GM23338 (cell line): ENCODE measurements around the gene MLST8. TPM values are rescaled to one million over a fixed set of nuclear protein-coding genes. Genes with fewer than 3 reads are reported as not detected.

Source experiments
- ATAC-seq: fragments of 200-7000 bp; cut with Tn5 transposase; 3 replicates; pipeline ENCODE4 v1.9.1; 2020
- DNase-seq: peaks from one replicate; pipeline ENCODE4 v3.0.0-alpha.2; 2015; ENCODE audit warnings: low spot score
- H2AFZ ChIP-seq: fragments of 200-600 bp; sonication (generic); 2 replicates; pipeline ENCODE4 v1.8.0; 2016; ENCODE audit warnings: antibody characterized with exemption, mild to moderate bottlenecking, moderate library complexity
- H3F3A ChIP-seq: fragments of 200-600 bp; sonication (generic); replicated peaks from 2 replicates; pipeline ENCODE4 v1.8.0; 2017; ENCODE audit warnings: antibody characterized with exemption, mixed run types, low read depth
- H3K27ac ChIP-seq: fragments of 200-600 bp; sonication (generic); 2 replicates; pipeline ENCODE4 v1.6.1; 2016; ENCODE audit warnings: low read depth
- H3K27me3 ChIP-seq: fragments of 200-600 bp; sonication (generic); 2 replicates; pipeline ENCODE4 v1.8.0; 2016; ENCODE audit warnings: mild to moderate bottlenecking, mixed run types, moderate library complexity; ENCODE audit not compliant: insufficient read depth
- H3K36me3 ChIP-seq: fragments of 200-600 bp; sonication (generic); 2 replicates; pipeline ENCODE4 v1.8.0; 2016; ENCODE audit warnings: mild to moderate bottlenecking; ENCODE audit not compliant: insufficient read depth
- H3K4me1 ChIP-seq: fragments of 200-600 bp; sonication (generic); 2 replicates; pipeline ENCODE4 v1.8.0; 2016; ENCODE audit warnings: mild to moderate bottlenecking, moderate library complexity; ENCODE audit not compliant: insufficient read depth
- H3K4me2 ChIP-seq: fragments of 200-600 bp; sonication (generic); 2 replicates; pipeline ENCODE4 v1.7.1; 2017; ENCODE audit warnings: mixed run types
- H3K4me3 ChIP-seq: fragments of 200-600 bp; sonication (generic); 2 replicates; pipeline ENCODE4 v1.6.1; 2016; ENCODE audit warnings: mixed run types
- H3K79me2 ChIP-seq: fragments of 200-600 bp; sonication (generic); replicated peaks from 2 replicates; pipeline ENCODE4 v1.8.0; 2017; ENCODE audit warnings: mild to moderate bottlenecking; ENCODE audit not compliant: insufficient read depth
- H3K9me2 ChIP-seq: fragments of 200-600 bp; sonication (generic); 2 replicates; pipeline ENCODE4 v1.8.0; 2017; ENCODE audit not compliant: insufficient read depth
- H4K20me1 ChIP-seq: fragments of 200-600 bp; sonication (generic); replicated peaks from 2 replicates; pipeline ENCODE4 v1.8.0; 2017; ENCODE audit warnings: mild to moderate bottlenecking; ENCODE audit not compliant: insufficient read depth
- H3K27ac Mint-ChIP-seq: 2 replicates; pipeline ENCODE4 v1.8.0; 2020; ENCODE audit warnings: inconsistent platforms, mild to moderate bottlenecking, moderate library complexity, mixed read lengths
- H3K27me3 Mint-ChIP-seq: 3 replicates; pipeline ENCODE4 v1.8.0; 2022; ENCODE audit warnings: low read depth, mild to moderate bottlenecking, moderate library complexity, mixed read lengths, inconsistent platforms; ENCODE audit not compliant: insufficient read depth, poor library complexity
- H3K36me3 Mint-ChIP-seq: 3 replicates; pipeline ENCODE4 v1.8.0; 2021; ENCODE audit warnings: low read depth, mild to moderate bottlenecking, inconsistent platforms, moderate library complexity, mixed read lengths
- H3K4me1 Mint-ChIP-seq: 3 replicates; pipeline ENCODE4 v1.8.0; 2020; ENCODE audit warnings: mild to moderate bottlenecking, inconsistent platforms, mixed read lengths
- H3K4me3 Mint-ChIP-seq: 3 replicates; pipeline ENCODE4 v1.8.0; 2021; ENCODE audit warnings: moderate library complexity, mild to moderate bottlenecking, inconsistent platforms, mixed read lengths
- H3K9me3 Mint-ChIP-seq: 3 replicates; pipeline ENCODE4 v1.8.0; 2020; ENCODE audit warnings: moderate library complexity, mild to moderate bottlenecking, inconsistent platforms, mixed read lengths
- NANOG ChIP-seq: IDR thresholded peaks from 2 replicates; pipeline ENCODE4 v1.6.1; 2016; ENCODE audit warnings: antibody characterized with exemption, borderline replicate concordance
- POLR2AphosphoS5 ChIP-seq: IDR thresholded peaks from 2 replicates; pipeline ENCODE4 v1.6.1; 2016; ENCODE audit warnings: antibody characterized with exemption, low read depth
- ZNF114 ChIP-seq: fragments of 250-450 bp; sonication (Bioruptor Pico); IDR thresholded peaks from 2 replicates; pipeline ENCODE4 v1.5.0; 2020; ENCODE audit warnings: mild to moderate bottlenecking, moderate library complexity
- long read RNA-seq: library from polyadenylated mRNA; unstranded; transcript quantifications from one replicate; pipeline ENCODE4 v2.0.0, GENCODE V29; 2020; ENCODE audit not compliant: unreplicated experiment
- polyA plus RNA-seq: library from polyadenylated mRNA; unstranded; fragments of >200 nt; fragmentation: Nextera tagmentation; extraction: Ambion mirVana; gene quantifications from 2 replicates; pipeline ENCODE4 v1.2.1, GENCODE V29; 2016
- total RNA-seq: library from RNA; depleted of rRNA; stranded (reverse); fragments of >200 nt; shearing (Covaris generic); gene quantifications from 2 replicates; pipeline ENCODE4 v1.2.3, GENCODE V29; 2014; rRNA removed
- TF ChIP-seq, protein P1 (sequence below): IDR thresholded peaks from one replicate; pipeline ENCODE4 v1.6.1; 2018; ENCODE audit warnings: antibody characterized with exemption; ENCODE audit not compliant: unreplicated experiment
- TF ChIP-seq, protein P2 (sequence below): fragments of 250-450 bp; sonication (Bioruptor Pico); IDR thresholded peaks from 2 replicates; pipeline ENCODE4 v1.5.0; 2020; ENCODE audit warnings: mild to moderate bottlenecking, moderate library complexity

The MLST8 gene, protein sequence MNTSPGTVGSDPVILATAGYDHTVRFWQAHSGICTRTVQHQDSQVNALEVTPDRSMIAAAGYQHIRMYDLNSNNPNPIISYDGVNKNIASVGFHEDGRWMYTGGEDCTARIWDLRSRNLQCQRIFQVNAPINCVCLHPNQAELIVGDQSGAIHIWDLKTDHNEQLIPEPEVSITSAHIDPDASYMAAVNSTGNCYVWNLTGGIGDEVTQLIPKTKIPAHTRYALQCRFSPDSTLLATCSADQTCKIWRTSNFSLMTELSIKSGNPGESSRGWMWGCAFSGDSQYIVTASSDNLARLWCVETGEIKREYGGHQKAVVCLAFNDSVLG
- 98.1 and 138 TPM in 2 replicates for total RNA-seq
- 55.3 and 58.8 TPM in 2 replicates for polyA plus RNA-seq
- long read RNA-seq, transcript MLST8-219 (9 exons, 1,588 nt): minor isoform, 13 of 126 reads
- long read RNA-seq, transcript MLST8-215 (9 exons, 1,861 nt): minor isoform, 18 of 126 reads
- long read RNA-seq, transcript MLST8-232 (9 exons, 1,870 nt): minor isoform, 23 of 126 reads
- long read RNA-seq, transcript MLST8-203 (9 exons, 1,691 nt): major isoform, 42 of 126 reads
- long read RNA-seq, partial matches to known transcripts: 8 of 126 reads
- long read RNA-seq, other reads (novel, unspliced or antisense): 18 of 126 reads

DNA sequence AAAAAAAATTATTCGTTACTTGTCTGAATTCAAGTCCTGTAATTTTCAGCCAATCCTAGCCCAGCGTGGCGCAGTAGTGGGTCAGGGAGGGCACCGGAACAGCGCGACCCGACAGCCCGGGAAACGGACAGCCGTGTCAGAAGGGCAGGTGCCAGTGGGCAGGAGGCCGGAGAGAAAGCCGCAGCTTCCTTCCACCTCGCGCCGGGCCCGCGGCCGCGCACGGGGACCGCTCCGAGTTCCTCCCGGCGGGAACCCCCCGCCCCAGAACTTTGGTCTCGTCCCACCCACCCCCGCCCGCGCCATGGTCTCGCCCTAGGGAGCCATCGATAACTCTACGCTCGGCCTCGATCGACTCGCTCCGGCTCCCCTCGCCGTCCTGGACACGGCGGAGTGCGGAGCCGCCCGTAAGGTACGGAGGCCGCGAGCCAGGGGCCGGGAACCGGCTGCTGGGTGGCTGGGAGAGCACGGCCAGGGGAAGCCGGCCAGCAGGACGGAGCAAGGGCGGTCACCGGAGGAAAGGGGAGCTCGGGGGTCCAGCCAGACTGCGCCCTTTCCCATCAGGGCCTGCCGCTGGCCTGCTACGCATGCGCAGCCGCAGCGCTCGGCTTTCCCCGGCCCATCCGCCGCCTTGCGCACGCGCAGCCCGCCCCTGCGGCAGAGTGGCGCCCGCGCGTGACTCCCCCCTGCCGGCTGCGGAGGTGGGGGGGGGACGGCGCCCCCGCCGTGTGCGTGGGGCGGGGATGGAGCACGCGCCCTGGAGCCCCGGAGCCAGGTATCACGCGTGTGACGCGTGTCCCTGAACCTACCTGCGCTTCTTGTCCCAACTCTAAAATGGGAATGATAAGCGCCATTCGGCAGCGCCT is at the start of gene MLST8:
Gene MLST8, plus strand, starts transcription at position 351 of the 863 bp plus-strand sequence. CDS start 632 bp downstream, outside the sequence.
- no peaks in the 10 kb centered on the region for H3K9me3 Mint-ChIP-seq
- Histone ChIP-seq H3K27ac (0 out of 2 replicates have a peak within 1 kb of the TSS, but pooled peaks have one; percentile 63), H3K27me3 (peaks cover 16% of the 10 kb centered on the region), H3K4me1 (peaks cover 4% of the 10 kb centered on the region; the same call in 1 of the 2 replicates), H3F3A (peaks cover 3% of the 10 kb centered on the region; the same call in 1 of the 2 replicates), H4K20me1 (no peaks in the 10 kb centered on the region), H3K79me2 (no peaks in the 10 kb centered on the region), H3K9me2 (no peaks in the 10 kb centered on the region), H3K4me2 (peak within 1 kb of the TSS; percentile 95), H3K36me3 (no peaks in the 10 kb centered on the region), H2AFZ (peak within 1 kb of the TSS; percentile 100), H3K4me3 (peak within 1 kb of the TSS; percentile 95)
- peak within 1 kb of the TSS; percentile 8 for H3K27ac Mint-ChIP-seq
- H3K4me1 Mint-ChIP-seq: peaks cover 13% of the 10 kb centered on the region
- peaks cover 14% of the 10 kb centered on the region for H3K36me3 Mint-ChIP-seq
- DNase-seq (peak; percentile 89), ATAC-seq (peak; percentile 64)
- H3K27me3 Mint-ChIP-seq: peaks cover 20% of the 10 kb centered on the region
- peak within 1 kb of the TSS; percentile 84 for H3K4me3 Mint-ChIP-seq
- TF ChIP-seq POLR2AphosphoS5 (peak; percentile 81), NANOG (no peak)

DNA sequence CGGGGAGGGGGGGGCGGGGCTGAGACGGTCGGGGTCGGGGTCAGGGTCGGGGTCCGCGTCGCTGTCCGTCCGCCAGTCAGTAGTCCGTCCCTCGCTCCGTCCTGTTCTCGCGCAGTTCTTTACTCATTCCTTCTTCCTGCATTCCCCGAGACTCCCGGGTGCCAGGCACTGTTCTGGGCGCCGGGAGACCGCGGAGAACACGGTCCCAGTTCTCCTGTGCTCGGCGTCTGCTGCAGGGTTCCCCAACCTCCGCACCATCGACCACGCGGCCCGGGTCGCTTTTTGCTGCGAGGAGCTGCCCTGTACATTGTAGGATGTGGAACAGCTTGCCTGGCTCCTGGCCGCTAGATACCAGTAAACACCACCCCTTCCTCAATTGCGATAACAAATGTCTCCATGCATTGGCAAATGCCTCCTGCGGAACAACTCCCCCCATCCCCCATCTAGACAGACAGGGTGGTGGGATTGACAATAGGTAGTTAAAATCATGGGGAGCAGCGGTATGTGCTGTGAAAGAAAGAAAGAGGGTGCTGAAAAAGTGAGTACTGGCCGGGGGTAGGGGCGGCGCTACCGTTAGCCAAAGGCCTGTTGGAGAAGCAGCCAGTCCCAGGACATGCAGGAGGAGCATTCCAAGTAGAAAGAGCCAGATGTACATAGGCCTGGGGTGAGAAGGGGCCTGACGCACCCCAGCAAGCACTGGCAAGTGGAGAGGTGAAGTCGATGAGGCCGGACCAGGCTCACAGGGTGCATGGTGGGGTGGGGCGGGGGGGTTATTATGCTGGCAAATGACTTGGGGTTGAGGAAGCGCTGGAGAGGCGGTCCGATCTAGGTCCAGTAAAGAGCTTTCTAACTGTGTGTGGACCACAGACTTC is 49.0 kb upstream of the MLST8 start:
- Mint-ChIP-seq H3K27ac (peak overlapping the region; percentile 96), H3K36me3 (peaks cover 47% of the 10 kb centered on the region), H3K4me3 (peak overlapping the region; percentile 93), H3K9me3 (peaks cover 21% of the 10 kb centered on the region), H3K4me1 (peaks cover 43% of the 10 kb centered on the region), H3K27me3 (peaks cover 51% of the 10 kb centered on the region)
- Histone ChIP-seq H2AFZ (no peak overlapping the region), H3K79me2 (peaks cover 78% of the 10 kb centered on the region), H3K4me2 (peak overlapping the region; percentile 99), H3K27me3 (no peaks in the 10 kb centered on the region), H3F3A (peaks cover 38% of the 10 kb centered on the region), H3K4me3 (peak overlapping the region; percentile 99), H3K36me3 (peaks cover 21% of the 10 kb centered on the region; the same call in 1 of the 2 replicates), H3K9me2 (no peaks in the 10 kb centered on the region), H4K20me1 (peaks cover 35% of the 10 kb centered on the region), H3K27ac (0 out of 2 replicates have a peak overlapping the region, but pooled peaks have one; percentile 63), H3K4me1 (peaks cover 33% of the 10 kb centered on the region)
- ATAC-seq (no peak), DNase-seq (peak; percentile 56)
- no peak for TF ChIP-seq ZNF114
- TF ChIP-seq, protein P1, sequence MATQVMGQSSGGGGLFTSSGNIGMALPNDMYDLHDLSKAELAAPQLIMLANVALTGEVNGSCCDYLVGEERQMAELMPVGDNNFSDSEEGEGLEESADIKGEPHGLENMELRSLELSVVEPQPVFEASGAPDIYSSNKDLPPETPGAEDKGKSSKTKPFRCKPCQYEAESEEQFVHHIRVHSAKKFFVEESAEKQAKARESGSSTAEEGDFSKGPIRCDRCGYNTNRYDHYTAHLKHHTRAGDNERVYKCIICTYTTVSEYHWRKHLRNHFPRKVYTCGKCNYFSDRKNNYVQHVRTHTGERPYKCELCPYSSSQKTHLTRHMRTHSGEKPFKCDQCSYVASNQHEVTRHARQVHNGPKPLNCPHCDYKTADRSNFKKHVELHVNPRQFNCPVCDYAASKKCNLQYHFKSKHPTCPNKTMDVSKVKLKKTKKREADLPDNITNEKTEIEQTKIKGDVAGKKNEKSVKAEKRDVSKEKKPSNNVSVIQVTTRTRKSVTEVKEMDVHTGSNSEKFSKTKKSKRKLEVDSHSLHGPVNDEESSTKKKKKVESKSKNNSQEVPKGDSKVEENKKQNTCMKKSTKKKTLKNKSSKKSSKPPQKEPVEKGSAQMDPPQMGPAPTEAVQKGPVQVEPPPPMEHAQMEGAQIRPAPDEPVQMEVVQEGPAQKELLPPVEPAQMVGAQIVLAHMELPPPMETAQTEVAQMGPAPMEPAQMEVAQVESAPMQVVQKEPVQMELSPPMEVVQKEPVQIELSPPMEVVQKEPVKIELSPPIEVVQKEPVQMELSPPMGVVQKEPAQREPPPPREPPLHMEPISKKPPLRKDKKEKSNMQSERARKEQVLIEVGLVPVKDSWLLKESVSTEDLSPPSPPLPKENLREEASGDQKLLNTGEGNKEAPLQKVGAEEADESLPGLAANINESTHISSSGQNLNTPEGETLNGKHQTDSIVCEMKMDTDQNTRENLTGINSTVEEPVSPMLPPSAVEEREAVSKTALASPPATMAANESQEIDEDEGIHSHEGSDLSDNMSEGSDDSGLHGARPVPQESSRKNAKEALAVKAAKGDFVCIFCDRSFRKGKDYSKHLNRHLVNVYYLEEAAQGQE: no peak
- TF ChIP-seq, protein P2, sequence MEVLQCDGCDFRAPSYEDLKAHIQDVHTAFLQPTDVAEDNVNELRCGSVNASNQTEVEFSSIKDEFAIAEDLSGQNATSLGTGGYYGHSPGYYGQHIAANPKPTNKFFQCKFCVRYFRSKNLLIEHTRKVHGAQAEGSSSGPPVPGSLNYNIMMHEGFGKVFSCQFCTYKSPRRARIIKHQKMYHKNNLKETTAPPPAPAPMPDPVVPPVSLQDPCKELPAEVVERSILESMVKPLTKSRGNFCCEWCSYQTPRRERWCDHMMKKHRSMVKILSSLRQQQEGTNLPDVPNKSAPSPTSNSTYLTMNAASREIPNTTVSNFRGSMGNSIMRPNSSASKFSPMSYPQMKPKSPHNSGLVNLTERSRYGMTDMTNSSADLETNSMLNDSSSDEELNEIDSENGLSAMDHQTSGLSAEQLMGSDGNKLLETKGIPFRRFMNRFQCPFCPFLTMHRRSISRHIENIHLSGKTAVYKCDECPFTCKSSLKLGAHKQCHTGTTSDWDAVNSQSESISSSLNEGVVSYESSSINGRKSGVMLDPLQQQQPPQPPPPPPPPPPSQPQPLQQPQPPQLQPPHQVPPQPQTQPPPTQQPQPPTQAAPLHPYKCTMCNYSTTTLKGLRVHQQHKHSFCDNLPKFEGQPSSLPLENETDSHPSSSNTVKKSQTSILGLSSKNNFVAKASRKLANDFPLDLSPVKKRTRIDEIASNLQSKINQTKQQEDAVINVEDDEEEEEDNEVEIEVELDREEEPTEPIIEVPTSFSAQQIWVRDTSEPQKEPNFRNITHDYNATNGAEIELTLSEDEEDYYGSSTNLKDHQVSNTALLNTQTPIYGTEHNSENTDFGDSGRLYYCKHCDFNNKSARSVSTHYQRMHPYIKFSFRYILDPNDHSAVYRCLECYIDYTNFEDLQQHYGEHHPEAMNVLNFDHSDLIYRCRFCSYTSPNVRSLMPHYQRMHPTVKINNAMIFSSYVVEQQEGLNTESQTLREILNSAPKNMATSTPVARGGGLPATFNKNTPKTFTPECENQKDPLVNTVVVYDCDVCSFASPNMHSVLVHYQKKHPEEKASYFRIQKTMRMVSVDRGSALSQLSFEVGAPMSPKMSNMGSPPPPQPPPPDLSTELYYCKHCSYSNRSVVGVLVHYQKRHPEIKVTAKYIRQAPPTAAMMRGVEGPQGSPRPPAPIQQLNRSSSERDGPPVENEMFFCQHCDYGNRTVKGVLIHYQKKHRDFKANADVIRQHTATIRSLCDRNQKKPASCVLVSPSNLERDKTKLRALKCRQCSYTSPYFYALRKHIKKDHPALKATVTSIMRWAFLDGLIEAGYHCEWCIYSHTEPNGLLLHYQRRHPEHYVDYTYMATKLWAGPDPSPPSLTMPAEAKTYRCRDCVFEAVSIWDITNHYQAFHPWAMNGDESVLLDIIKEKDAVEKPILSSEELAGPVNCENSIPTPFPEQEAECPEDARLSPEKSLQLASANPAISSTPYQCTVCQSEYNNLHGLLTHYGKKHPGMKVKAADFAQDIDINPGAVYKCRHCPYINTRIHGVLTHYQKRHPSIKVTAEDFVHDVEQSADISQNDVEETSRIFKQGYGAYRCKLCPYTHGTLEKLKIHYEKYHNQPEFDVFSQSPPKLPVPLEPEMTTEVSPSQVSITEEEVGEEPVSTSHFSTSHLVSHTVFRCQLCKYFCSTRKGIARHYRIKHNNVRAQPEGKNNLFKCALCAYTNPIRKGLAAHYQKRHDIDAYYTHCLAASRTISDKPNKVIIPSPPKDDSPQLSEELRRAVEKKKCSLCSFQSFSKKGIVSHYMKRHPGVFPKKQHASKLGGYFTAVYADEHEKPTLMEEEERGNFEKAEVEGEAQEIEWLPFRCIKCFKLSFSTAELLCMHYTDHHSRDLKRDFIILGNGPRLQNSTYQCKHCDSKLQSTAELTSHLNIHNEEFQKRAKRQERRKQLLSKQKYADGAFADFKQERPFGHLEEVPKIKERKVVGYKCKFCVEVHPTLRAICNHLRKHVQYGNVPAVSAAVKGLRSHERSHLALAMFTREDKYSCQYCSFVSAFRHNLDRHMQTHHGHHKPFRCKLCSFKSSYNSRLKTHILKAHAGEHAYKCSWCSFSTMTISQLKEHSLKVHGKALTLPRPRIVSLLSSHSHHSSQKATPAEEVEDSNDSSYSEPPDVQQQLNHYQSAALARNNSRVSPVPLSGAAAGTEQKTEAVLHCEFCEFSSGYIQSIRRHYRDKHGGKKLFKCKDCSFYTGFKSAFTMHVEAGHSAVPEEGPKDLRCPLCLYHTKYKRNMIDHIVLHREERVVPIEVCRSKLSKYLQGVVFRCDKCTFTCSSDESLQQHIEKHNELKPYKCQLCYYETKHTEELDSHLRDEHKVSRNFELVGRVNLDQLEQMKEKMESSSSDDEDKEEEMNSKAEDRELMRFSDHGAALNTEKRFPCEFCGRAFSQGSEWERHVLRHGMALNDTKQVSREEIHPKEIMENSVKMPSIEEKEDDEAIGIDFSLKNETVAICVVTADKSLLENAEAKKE: no peak
